Activated CD8-positive, alpha-beta T cell treated with anti-CD3 and anti-CD28 coated beads, Interleukin-2, amount 10 ng/mL, durations not matched to agents 7 days and 5 days (primary cell): ENCODE data around the gene RPGRIP1. TPM values are rescaled to one million over a fixed set of nuclear protein-coding genes. Genes with fewer than 3 reads are reported as not detected.

ENCODE experiments used
- total RNA-seq, 2 experiments: library from RNA; stranded (reverse); gene quantifications; one replicate each; pipeline ENCODE4 v1.2.3, GENCODE V29; 2021

Gene RPGRIP1
- total RNA-seq, 2 experiments from 2014 or later = not detected

Other genes starting within 250 kb of the RPGRIP1 start
- not detected for gene TPPP2, start 249.9 kb upstream of the RPGRIP1 start, total RNA-seq
- not detected for gene RNASE13, start 245.3 kb upstream of the RPGRIP1 start, total RNA-seq
- gene RNASE7, start 237.7 kb upstream of the RPGRIP1 start, total RNA-seq = not detected
- gene RNASE8, start 222.3 kb upstream of the RPGRIP1 start, total RNA-seq = not detected
- gene ARHGEF40, start 209.8 kb upstream of the RPGRIP1 start, total RNA-seq = under 1 TPM; 0.53 to 0.83 TPM
- gene ZNF219, start 181.4 kb upstream of the RPGRIP1 start, total RNA-seq = 1 to 10 TPM; 2.8 to 3.1 TPM
- gene TMEM253, start 179.0 kb upstream of the RPGRIP1 start, total RNA-seq = not detected
- not detected for gene OR5AU1, start 124.0 kb upstream of the RPGRIP1 start, total RNA-seq
- gene HNRNPC, start 10.6 kb upstream of the RPGRIP1 start, total RNA-seq = 100 to 1,000 TPM; 768 to 782 TPM
- 100 to 1,000 TPM; 136 to 138 TPM for gene SUPT16H, start 103.9 kb downstream of the RPGRIP1 start, total RNA-seq
- 100 to 1,000 TPM; 116 to 119 TPM for gene CHD8, start 176.0 kb downstream of the RPGRIP1 start, total RNA-seq
- gene RAB2B, start 196.9 kb downstream of the RPGRIP1 start, total RNA-seq = 10 to 100 TPM; 20.7 to 22.1 TPM
- 10 to 100 TPM; 66.2 to 71.1 TPM for gene TOX4, start 197.1 kb downstream of the RPGRIP1 start, total RNA-seq
- gene METTL3, start 231.3 kb downstream of the RPGRIP1 start, total RNA-seq = 10 to 100 TPM; 68.3 to 70.8 TPM
- 1 to 10 TPM; 1.9 to 2.0 TPM for gene SALL2, start 246.3 kb downstream of the RPGRIP1 start, total RNA-seq